ENCODE data around the gene TFF3. TPM values are rescaled to one million over a fixed set of nuclear protein-coding genes. Genes with fewer than 3 reads are reported as not detected.
A peak's percentile ranks its signal among the peaks of the same experiment; 100 is the strongest.
"Not testable (repeated sequence)": the region's sequence is repeated elsewhere in the genome, so short reads cannot be mapped to it uniquely, and the experiment has no call there.

TFF3 gene
- total and polyA plus RNA-seq, 5 donors: 1.2 to 2.6 (median 1.9) TPM

- DNase-seq (peak in 1 of 3 donors; percentile 28), ATAC-seq (no peak)
- Histone ChIP-seq H3K27ac (ENCODE audit: low read length) (no peak overlapping the region), H3K4me1 (ENCODE audit: control insufficient read depth, insufficient read depth, low read length) (no peaks in the 10 kb centered on the region), H3K9me3 (ENCODE audit: control insufficient read depth, low read length) (no peaks in the 10 kb centered on the region), H3K27me3 (ENCODE audit: control insufficient read depth, insufficient read depth) (no peaks in the 10 kb centered on the region), H3K4me3 (ENCODE audit: low read length) (no peak overlapping the region)
- WGBS: 79% methylated on average over 17 of the region's 17 CpGs
- intact Hi-C loops (cut with DNase I): no loop called here
Measured at GRCh38 chr21:42293649-42294272, 21.4 kb downstream of the TFF3 start.

GRCh38 chr21:42292563-42293142 lies 22.6 kb downstream of the TFF3 start:
- not testable (repeated sequence) for H3K4me3 ChIP-seq (ENCODE audit: low read length); DNase-seq
- 96% methylated on average over 4 of the region's 4 CpGs for WGBS

GRCh38 chr21:42291751-42292562 lies 23.3 kb downstream of the TFF3 start:
- no peaks in the 10 kb centered on the region for H3K9me3 ChIP-seq (ENCODE audit: control insufficient read depth, low read length)
- peak in 1 of 3 donors; percentile 15 for DNase-seq
- H3K4me3 ChIP-seq (ENCODE audit: low read length): no peak overlapping the region
- H3K27ac ChIP-seq (ENCODE audit: low read length): no peak overlapping the region
- 89% methylated on average over 22 of the region's 22 CpGs for WGBS
- no peaks in the 10 kb centered on the region for H3K4me1 ChIP-seq (ENCODE audit: control insufficient read depth, insufficient read depth, low read length)
- intact Hi-C loops (cut with DNase I): no loop called here
- peak in 1 of 2 donors; percentile 10 for ATAC-seq
- no peaks in the 10 kb centered on the region for H3K27me3 ChIP-seq (ENCODE audit: control insufficient read depth, insufficient read depth)

More at GRCh38 chr21:42292563-42293142, 22.6 kb downstream of the TFF3 start:
- ATAC-seq; H3K4me1 ChIP-seq (ENCODE audit: control insufficient read depth, insufficient read depth, low read length); H3K27ac ChIP-seq (ENCODE audit: low read length); intact Hi-C loops (cut with DNase I); H3K27me3 ChIP-seq (ENCODE audit: control insufficient read depth, insufficient read depth); H3K9me3 ChIP-seq (ENCODE audit: control insufficient read depth, low read length): not testable (repeated sequence)

- intact Hi-C loops (cut with DNase I): no loop called here
- no peaks in the 10 kb centered on the region for H3K27me3 ChIP-seq (ENCODE audit: control insufficient read depth, insufficient read depth)
- no peak overlapping the region for H3K4me3 ChIP-seq (ENCODE audit: low read length)
- no peak for ATAC-seq
- H3K4me1 ChIP-seq (ENCODE audit: control insufficient read depth, insufficient read depth, low read length): no peaks in the 10 kb centered on the region
- WGBS: 88% methylated on average over 35 of the region's 35 CpGs
- peak in 1 of 3 donors; percentile 54 for DNase-seq
- no peak overlapping the region for H3K27ac ChIP-seq (ENCODE audit: low read length)
- H3K9me3 ChIP-seq (ENCODE audit: control insufficient read depth, low read length): no peaks in the 10 kb centered on the region
Measured at GRCh38 chr21:42291003-42291750, 24.0 kb downstream of the TFF3 start.

GRCh38 chr21:42290505-42290904 lies 24.7 kb downstream of the TFF3 start:
- Histone ChIP-seq H3K27me3 (ENCODE audit: control insufficient read depth, insufficient read depth) (no peaks in the 10 kb centered on the region), H3K4me3 (ENCODE audit: low read length) (no peak overlapping the region), H3K9me3 (ENCODE audit: control insufficient read depth, low read length) (no peaks in the 10 kb centered on the region), H3K27ac (ENCODE audit: low read length) (no peak overlapping the region), H3K4me1 (ENCODE audit: control insufficient read depth, insufficient read depth, low read length) (no peaks in the 10 kb centered on the region)
- 50% methylated on average over 3 of the region's 3 CpGs for WGBS
- DNase-seq: peak in 1 of 3 donors; percentile 11
- intact Hi-C loops (cut with DNase I): no loop called here
- ATAC-seq: no peak

GRCh38 chr21:42289926-42290325 lies 25.3 kb downstream of the TFF3 start:
- 89% methylated on average over 18 of the region's 18 CpGs for WGBS
- no peak for ATAC-seq

GRCh38 chr21:42288962-42289361 lies 26.2 kb downstream of the TFF3 start:
- no peaks in the 10 kb centered on the region for H3K4me1 ChIP-seq (ENCODE audit: control insufficient read depth, insufficient read depth, low read length)
- no peak overlapping the region for H3K27ac ChIP-seq (ENCODE audit: low read length)
- WGBS: 89% methylated on average over 5 of the region's 5 CpGs
- no peak overlapping the region for H3K4me3 ChIP-seq (ENCODE audit: low read length)
- H3K27me3 ChIP-seq (ENCODE audit: control insufficient read depth, insufficient read depth): no peaks in the 10 kb centered on the region
- H3K9me3 ChIP-seq (ENCODE audit: control insufficient read depth, low read length): no peaks in the 10 kb centered on the region
- DNase-seq (no peak), ATAC-seq (no peak)
- intact Hi-C loops (cut with DNase I): no loop called here

More at GRCh38 chr21:42289926-42290325, 25.3 kb downstream of the TFF3 start:
- Histone ChIP-seq H3K4me1 (ENCODE audit: control insufficient read depth, insufficient read depth, low read length) (no peaks in the 10 kb centered on the region), H3K4me3 (ENCODE audit: low read length) (no peak overlapping the region), H3K27me3 (ENCODE audit: control insufficient read depth, insufficient read depth) (no peaks in the 10 kb centered on the region), H3K9me3 (ENCODE audit: control insufficient read depth, low read length) (no peaks in the 10 kb centered on the region), H3K27ac (ENCODE audit: low read length) (no peak overlapping the region)
- intact Hi-C loops (cut with DNase I): no loop called here
- DNase-seq: peak; percentile 47 to 75 (median 67)

GRCh38 chr21:42287193-42288083 lies 27.8 kb downstream of the TFF3 start:
- Histone ChIP-seq H3K27me3 (ENCODE audit: control insufficient read depth, insufficient read depth) (no peaks in the 10 kb centered on the region), H3K4me1 (ENCODE audit: control insufficient read depth, insufficient read depth, low read length) (no peaks in the 10 kb centered on the region), H3K9me3 (ENCODE audit: control insufficient read depth, low read length) (no peaks in the 10 kb centered on the region), H3K4me3 (ENCODE audit: low read length) (no peak overlapping the region), H3K27ac (ENCODE audit: low read length) (no peak overlapping the region)
- DNase-seq (peak in 1 of 3 donors; percentile 33), ATAC-seq (no peak)
- WGBS: 88% methylated on average over 36 of the region's 36 CpGs
- intact Hi-C loops (cut with DNase I): no loop called here

- no peak for DNase-seq
- no peak overlapping the region for H3K4me3 ChIP-seq (ENCODE audit: low read length)
- ATAC-seq: no peak
- H3K9me3 ChIP-seq (ENCODE audit: control insufficient read depth, low read length): no peaks in the 10 kb centered on the region
- 87% methylated on average over 12 of the region's 12 CpGs for WGBS
- intact Hi-C loops (cut with DNase I): no loop called here
- H3K27ac ChIP-seq (ENCODE audit: low read length): no peak overlapping the region
- H3K27me3 ChIP-seq (ENCODE audit: control insufficient read depth, insufficient read depth): no peaks in the 10 kb centered on the region
- no peaks in the 10 kb centered on the region for H3K4me1 ChIP-seq (ENCODE audit: control insufficient read depth, insufficient read depth, low read length)
Measured at GRCh38 chr21:42286416-42286815, 28.8 kb downstream of the TFF3 start.

GRCh38 chr21:42285569-42286245 lies 29.5 kb downstream of the TFF3 start:
- intact Hi-C loops (cut with DNase I): no loop called here
- Histone ChIP-seq H3K27ac (ENCODE audit: low read length) (no peak overlapping the region), H3K4me1 (ENCODE audit: control insufficient read depth, insufficient read depth, low read length) (no peaks in the 10 kb centered on the region), H3K9me3 (ENCODE audit: control insufficient read depth, low read length) (no peaks in the 10 kb centered on the region), H3K27me3 (ENCODE audit: control insufficient read depth, insufficient read depth) (no peaks in the 10 kb centered on the region), H3K4me3 (ENCODE audit: low read length) (no peak overlapping the region)
- no peak for ATAC-seq
- WGBS: 85% methylated on average over 13 of the region's 13 CpGs
- no peak for DNase-seq

All from right cardiac atrium (tissue), 5 donors.